B cell (primary cell): ENCODE results near the gene SNAPC4.

Experiments used
- CTCF ChIP-seq: fragments of 200-600 bp; IDR thresholded peaks from one replicate; pipeline ENCODE4 v1.8.0; 2022; ENCODE audit warnings: antibody characterized with exemption, mild to moderate bottlenecking
- EZH2 ChIP-seq: IDR thresholded peaks from 2 replicates; pipeline ENCODE4 v1.6.1; 2012; ENCODE audit warnings: borderline replicate concordance, low read depth, mild to moderate bottlenecking, moderate library complexity, low read length; ENCODE audit not compliant: insufficient read depth, poor library complexity, severe bottlenecking

GRCh38 chr9:136387217-136387616, 12.8 kb downstream of the SNAPC4 start:
- no peak for TF ChIP-seq CTCF
- TF ChIP-seq EZH2 = no peak
